GM12878 (cell line): ENCODE data around the gene ZNF333. TPM values are rescaled to one million over a fixed set of nuclear protein-coding genes. Genes with fewer than 3 reads are reported as not detected.

Experiments used
- ATAC-seq: fragments of 200-7000 bp; cut with Tn5 transposase; 3 replicates; pipeline ENCODE4 v1.9.1; 2020; ENCODE audit warnings: mild to moderate bottlenecking, moderate library complexity
- BruUV-seq: library from RNA; stranded (reverse); fragments of 400-500 nt; replicated peaks from 2 replicates; lab custom pipeline; 2021; lab: Mats Ljungman, UMichigan
- CTCF ChIA-PET: fragments of 300-600 bp; sonication (Branson Sonifier 250); formaldehyde crosslinking; extraction: SDS; loops from one replicate; lab custom pipeline; 2021; ENCODE audit warnings: inconsistent platforms; lab: Yijun Ruan, JAX
- POLR2A ChIA-PET: fragments of 350-600 bp; formaldehyde crosslinking; extraction: SDS; loops from one replicate; lab custom pipeline; 2021; ENCODE audit warnings: inconsistent platforms; lab: Charles Lee
- RAD21 ChIA-PET: fragments of 300-600 bp; sonication (Branson Sonifier 250); formaldehyde crosslinking; loops from one replicate; lab custom pipeline; 2023; ENCODE audit warnings: antibody characterized with exemption; ENCODE audit not compliant: unreplicated experiment; lab: Charles Lee
- SMC1A ChIA-PET: fragments of 300-600 bp; sonication (Branson Sonifier 250); formaldehyde crosslinking; loops from one replicate; lab custom pipeline; 2023; ENCODE audit not compliant: unreplicated experiment, uncharacterized antibody; lab: Charles Lee
- DNase-seq: peaks from one replicate; pipeline ENCODE4 v3.0.0-alpha.2; 2011; ENCODE audit warnings: low read depth, low spot score
- FAIRE-seq: peaks from 3 replicates; lab custom pipeline; 2011; peaks lifted over from hg19 to GRCh38; lab: Jason Lieb, UNC
- H2AFZ ChIP-seq: 2 replicates; pipeline ENCODE4 v1.6.0; 2011; ENCODE audit warnings: low read depth, low read length, control low read depth; ENCODE audit not compliant: control insufficient read depth
- H3K27ac ChIP-seq: 2 replicates; pipeline ENCODE4 v1.5.1; 2011; ENCODE audit warnings: control low read depth; ENCODE audit not compliant: control insufficient read depth, insufficient read depth
- H3K27me3 ChIP-seq, 2 experiments: replicated peaks in 1 of 2; 2 replicates each; pipeline versions ENCODE4 v1.6.0 to v1.6.1; 2011; ENCODE audit warnings: low read length in 1 of 2; ENCODE audit not compliant: control insufficient read depth in 2 of 2, insufficient read depth in 2 of 2
- H3K36me3 ChIP-seq, 2 experiments: 2 replicates each; pipeline ENCODE4 v1.5.1; 2011; ENCODE audit warnings: low read length in 1 of 2; ENCODE audit not compliant: control insufficient read depth in 2 of 2, insufficient read depth in 2 of 2
- H3K4me1 ChIP-seq: 2 replicates; pipeline ENCODE4 v1.6.1; 2011; ENCODE audit warnings: mild to moderate bottlenecking, low read length, moderate library complexity, mixed read lengths; ENCODE audit not compliant: control insufficient read depth, insufficient read depth
- H3K4me2 ChIP-seq: 2 replicates; pipeline ENCODE4 v1.6.0; 2011; ENCODE audit warnings: control low read depth; ENCODE audit not compliant: control insufficient read depth, insufficient read depth
- H3K4me3 ChIP-seq: fragments of 200-600 bp; sonication (generic); 2 replicates; pipeline ENCODE4 v1.5.1; 2016
- H3K79me2 ChIP-seq: 2 replicates; pipeline ENCODE4 v1.6.0; 2011; ENCODE audit warnings: low read length; ENCODE audit not compliant: control insufficient read depth, insufficient read depth
- H3K9ac ChIP-seq: 2 replicates; pipeline ENCODE4 v1.8.0; 2011; ENCODE audit warnings: low read length, control low read depth, mixed read lengths; ENCODE audit not compliant: control insufficient read depth, insufficient read depth
- H3K9me3 ChIP-seq: replicated peaks from 3 replicates; pipeline ENCODE4 v1.5.1; 2011; ENCODE audit warnings: mild to moderate bottlenecking, low read length; ENCODE audit not compliant: control insufficient read depth, insufficient read depth
- H4K20me1 ChIP-seq: 2 replicates; pipeline ENCODE4 v1.6.0; 2011; ENCODE audit not compliant: control insufficient read depth, insufficient read depth
- CREB1 ChIP-seq: IDR thresholded peaks from 2 replicates; pipeline ENCODE4 v1.6.1; 2012; ENCODE audit warnings: low read depth, mild to moderate bottlenecking, inconsistent platforms
- PML ChIP-seq: IDR thresholded peaks from 2 replicates; pipeline ENCODE4 v1.6.1; 2012; ENCODE audit warnings: low read length, inconsistent platforms
- WGBS: methylation state at CpG from one replicate; pipeline ENCODE4 v1.1.6; 2016; ENCODE audit warnings: low lambda C conversion rate; ENCODE audit not compliant: insufficient replicate concordance, insufficient coverage; ENCODE audit errors: missing lambda C conversion rate; 5-methylcytosine and 5-hydroxymethylcytosine counted together
- in situ Hi-C: fragments of 300-500 bp; cut with MboI; formaldehyde crosslinking; loops from 9 replicates; pipeline ENCODE4 v1.14.3; 2018; ENCODE audit warnings: mixed read lengths
- intact Hi-C: fragments of 100-400 bp; cut with micrococcal nuclease; formaldehyde crosslinking; loops from one replicate; pipeline ENCODE4 v1.14.2; 2022; ENCODE audit not compliant: unreplicated experiment
- polyA plus RNA-seq, 11 experiments: library from polyadenylated mRNA; depleted of rRNA in 4 of 11; unstranded in 6 of 11; stranded (reverse) in 5 of 11; fragments of >200 nt; fragmentation: Nextera tagmentation in 4 of 11; fragmentation: Illumina TruSeq in 1 of 11; extraction: Ambion mirVana in 4 of 11; extraction: Trizol in 1 of 11; gene quantifications; 1 replicate in 1 of 11; 2 replicates in 10 of 11; pipeline versions ENCODE4 v1.2.1 to v1.2.3, GENCODE V29; 2011 to 2016; ENCODE audit warnings: inconsistent platforms in 2 of 11, missing spikeins in 2 of 11, low read depth in 1 of 11
- total RNA-seq, 4 experiments: library from RNA; depleted of rRNA in 3 of 4; stranded (reverse); fragments of >200 nt in 3 of 4; fragmentation: Illumina TruSeq in 1 of 4; extraction: Trizol in 1 of 4; gene quantifications; 2 replicates each; pipeline versions ENCODE4 v1.2.1 to v1.2.3, GENCODE V29; 2013 to 2021
- TF ChIP-seq, protein P1 (sequence below): fragments of 450-650 bp; IDR thresholded peaks from 2 replicates; pipeline ENCODE4 v1.6.1; 2017; ENCODE audit warnings: mild to moderate bottlenecking, moderate library complexity

Gene ZNF333
- total and polyA plus RNA-seq, 10 of the 15 experiments (the other 5 are each of a cell fraction or from before 2014, with no cell fraction given), result 2.3 to 14.1 (median 5.7) TPM

DNA sequence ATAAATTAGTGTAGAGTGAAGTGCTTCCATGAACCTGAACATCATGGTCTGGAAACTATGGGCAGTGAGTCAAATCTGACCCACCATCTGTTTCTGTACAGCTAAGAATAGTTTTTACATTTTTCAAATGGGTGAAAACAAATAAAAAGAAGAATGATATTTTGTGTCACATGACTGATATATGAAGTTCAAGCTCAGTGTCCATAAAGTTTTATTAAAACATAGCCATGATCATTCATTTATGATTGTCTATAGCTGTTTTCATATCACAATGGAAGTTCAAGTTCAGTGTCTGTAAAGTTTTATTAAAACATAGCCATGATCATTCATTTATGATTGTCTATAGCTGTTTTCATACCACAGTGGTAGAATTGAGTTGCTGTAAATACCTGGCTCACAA, 42.7 kb downstream of the ZNF333 start:
- Histone ChIP-seq H2AFZ (no peak overlapping the region), H3K36me3 (no peaks in the 10 kb centered on the region), H3K9ac (no peak overlapping the region), H3K9me3 (no peaks in the 10 kb centered on the region; the same call in 2 of the 3 replicates), H3K4me1 (no peaks in the 10 kb centered on the region), H3K4me3 (no peak overlapping the region), H4K20me1 (no peaks in the 10 kb centered on the region), H3K27ac (no peak overlapping the region), H3K79me2 (no peaks in the 10 kb centered on the region), H3K4me2 (no peak overlapping the region), H3K27me3 (no peaks in the 10 kb centered on the region)
- ATAC-seq (no peak), DNase-seq (no peak), FAIRE-seq (no peak)
- ChIA-PET CTCF (interaction anchor here (0.8 kb wide), 1 partner anchor 225 kb away, joined by 3 read pairs; no protein-coding TSS in a partner anchor), RAD21 (no interaction called here), POLR2A (no interaction called here), SMC1A (no interaction called here)
- TF ChIP-seq PML, result no peak
- no TSS peak for BruUV-seq
- intact Hi-C loops (no loop called here), in situ Hi-C loops (no loop called here)

DNA sequence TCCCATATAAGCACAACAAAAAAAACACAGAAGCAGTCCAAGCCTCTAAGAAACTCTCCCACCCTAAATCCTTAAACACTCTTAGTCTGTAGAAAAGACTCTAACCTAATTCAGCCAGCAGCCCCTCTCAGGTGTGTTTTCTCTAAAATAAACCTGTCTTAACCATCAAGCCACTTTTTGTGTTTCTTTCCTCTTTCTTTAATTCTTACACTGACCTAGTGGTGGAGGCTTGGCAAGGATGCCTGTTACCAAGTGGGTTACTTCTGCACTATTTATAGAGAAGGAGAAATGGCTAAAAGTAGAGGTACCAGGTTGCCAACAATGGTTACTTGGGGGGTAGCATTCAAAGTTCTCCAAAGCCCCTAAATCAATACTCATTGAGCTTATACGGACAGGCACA, 43.7 kb downstream of the ZNF333 start:
- WGBS, result 91% methylated on average over 1 of the region's 1 CpG
- Histone ChIP-seq H3K9ac (no peak overlapping the region), H3K9me3 (no peaks in the 10 kb centered on the region; the same call in 2 of the 3 replicates), H3K36me3 (no peaks in the 10 kb centered on the region), H4K20me1 (no peaks in the 10 kb centered on the region), H3K27me3 (no peaks in the 10 kb centered on the region), H3K4me3 (no peak overlapping the region), H3K4me2 (no peak overlapping the region), H3K27ac (no peak overlapping the region), H2AFZ (no peak overlapping the region), H3K79me2 (no peaks in the 10 kb centered on the region), H3K4me1 (no peaks in the 10 kb centered on the region)
- in situ Hi-C loops (no loop called here), intact Hi-C loops (no loop called here)
- FAIRE-seq (no peak), DNase-seq (no peak), ATAC-seq (no peak)
- TF ChIP-seq CREB1, result no peak
- TF ChIP-seq, protein P1, sequence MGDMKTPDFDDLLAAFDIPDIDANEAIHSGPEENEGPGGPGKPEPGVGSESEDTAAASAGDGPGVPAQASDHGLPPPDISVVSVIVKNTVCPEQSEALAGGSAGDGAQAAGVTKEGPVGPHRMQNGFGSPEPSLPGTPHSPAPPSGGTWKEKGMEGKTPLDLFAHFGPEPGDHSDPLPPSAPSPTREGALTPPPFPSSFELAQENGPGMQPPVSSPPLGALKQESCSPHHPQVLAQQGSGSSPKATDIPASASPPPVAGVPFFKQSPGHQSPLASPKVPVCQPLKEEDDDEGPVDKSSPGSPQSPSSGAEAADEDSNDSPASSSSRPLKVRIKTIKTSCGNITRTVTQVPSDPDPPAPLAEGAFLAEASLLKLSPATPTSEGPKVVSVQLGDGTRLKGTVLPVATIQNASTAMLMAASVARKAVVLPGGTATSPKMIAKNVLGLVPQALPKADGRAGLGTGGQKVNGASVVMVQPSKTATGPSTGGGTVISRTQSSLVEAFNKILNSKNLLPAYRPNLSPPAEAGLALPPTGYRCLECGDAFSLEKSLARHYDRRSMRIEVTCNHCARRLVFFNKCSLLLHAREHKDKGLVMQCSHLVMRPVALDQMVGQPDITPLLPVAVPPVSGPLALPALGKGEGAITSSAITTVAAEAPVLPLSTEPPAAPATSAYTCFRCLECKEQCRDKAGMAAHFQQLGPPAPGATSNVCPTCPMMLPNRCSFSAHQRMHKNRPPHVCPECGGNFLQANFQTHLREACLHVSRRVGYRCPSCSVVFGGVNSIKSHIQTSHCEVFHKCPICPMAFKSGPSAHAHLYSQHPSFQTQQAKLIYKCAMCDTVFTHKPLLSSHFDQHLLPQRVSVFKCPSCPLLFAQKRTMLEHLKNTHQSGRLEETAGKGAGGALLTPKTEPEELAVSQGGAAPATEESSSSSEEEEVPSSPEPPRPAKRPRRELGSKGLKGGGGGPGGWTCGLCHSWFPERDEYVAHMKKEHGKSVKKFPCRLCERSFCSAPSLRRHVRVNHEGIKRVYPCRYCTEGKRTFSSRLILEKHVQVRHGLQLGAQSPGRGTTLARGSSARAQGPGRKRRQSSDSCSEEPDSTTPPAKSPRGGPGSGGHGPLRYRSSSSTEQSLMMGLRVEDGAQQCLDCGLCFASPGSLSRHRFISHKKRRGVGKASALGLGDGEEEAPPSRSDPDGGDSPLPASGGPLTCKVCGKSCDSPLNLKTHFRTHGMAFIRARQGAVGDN, result no peak
- SMC1A ChIA-PET, result no interaction called here
- POLR2A ChIA-PET, result no interaction called here
- RAD21 ChIA-PET, result no interaction called here
- CTCF ChIA-PET, result no interaction called here
- BruUV-seq, result no TSS peak
